Tibial artery (tissue), 4 donors: Measurements from ENCODE around the gene SURF4.
"Not testable (repeated sequence)": the region's sequence is repeated elsewhere in the genome, so short reads cannot be mapped to it uniquely, and the experiment has no call there.

Experiments
- DNase-seq, 2 donors: peaks; one replicate each; pipeline ENCODE4 v3.0.0-alpha.2; 2019
- H3K27ac ChIP-seq, 2 donors: fragments of 200-600 bp; sonication (generic) in 1 of 2; 1 replicate in 1 of 2; 2 replicates in 1 of 2; pipeline ENCODE4 v1.5.1; 2018 to 2019; ENCODE audit warnings: mild to moderate bottlenecking in 1 of 2
- H3K27me3 ChIP-seq, 2 donors: fragments of 200-600 bp; sonication (generic) in 1 of 2; one replicate each; pipeline versions ENCODE4 v1.5.1 to v1.6.0; 2016 to 2019
- H3K36me3 ChIP-seq, 3 donors: fragments of 200-600 bp; sonication (generic) in 2 of 3; one replicate each; pipeline ENCODE4 v1.5.1; 2016 to 2019; ENCODE audit warnings: mild to moderate bottlenecking in 2 of 3
- H3K4me1 ChIP-seq, 4 donors: fragments of 200-600 bp; sonication (generic) in 2 of 4; 1 replicate in 3 of 4; 2 replicates in 1 of 4; pipeline ENCODE4 v1.5.1; 2016 to 2019
- H3K4me3 ChIP-seq, 2 donors: fragments of 200-600 bp; sonication (generic) in 1 of 2; 1 replicate in 1 of 2; 2 replicates in 1 of 2; pipeline ENCODE4 v1.5.1; 2018 to 2019; ENCODE audit warnings: mild to moderate bottlenecking in 2 of 2
- H3K9me3 ChIP-seq, 3 donors: fragments of 200-600 bp; sonication (generic) in 1 of 3; one replicate each; pipeline ENCODE4 v1.5.1; 2016 to 2019
- intact Hi-C: fragments of 100-400 bp; cut with DNase I; formaldehyde crosslinking; loops from one replicate; pipeline ENCODE4 v1.15.0; 2023; ENCODE audit warnings: low total_unique reads
- TF ChIP-seq, protein P1 (sequence below), 2 experiments: fragments of 200-600 bp in 1 of 2; fragments of 450-650 bp in 1 of 2; IDR thresholded peaks; one replicate each; pipeline ENCODE4 v1.5.1; 2017 to 2019; ENCODE audit warnings: antibody characterized with exemption in 2 of 2, mild to moderate bottlenecking in 1 of 2, moderate library complexity in 1 of 2

The SURF4 gene

DNA sequence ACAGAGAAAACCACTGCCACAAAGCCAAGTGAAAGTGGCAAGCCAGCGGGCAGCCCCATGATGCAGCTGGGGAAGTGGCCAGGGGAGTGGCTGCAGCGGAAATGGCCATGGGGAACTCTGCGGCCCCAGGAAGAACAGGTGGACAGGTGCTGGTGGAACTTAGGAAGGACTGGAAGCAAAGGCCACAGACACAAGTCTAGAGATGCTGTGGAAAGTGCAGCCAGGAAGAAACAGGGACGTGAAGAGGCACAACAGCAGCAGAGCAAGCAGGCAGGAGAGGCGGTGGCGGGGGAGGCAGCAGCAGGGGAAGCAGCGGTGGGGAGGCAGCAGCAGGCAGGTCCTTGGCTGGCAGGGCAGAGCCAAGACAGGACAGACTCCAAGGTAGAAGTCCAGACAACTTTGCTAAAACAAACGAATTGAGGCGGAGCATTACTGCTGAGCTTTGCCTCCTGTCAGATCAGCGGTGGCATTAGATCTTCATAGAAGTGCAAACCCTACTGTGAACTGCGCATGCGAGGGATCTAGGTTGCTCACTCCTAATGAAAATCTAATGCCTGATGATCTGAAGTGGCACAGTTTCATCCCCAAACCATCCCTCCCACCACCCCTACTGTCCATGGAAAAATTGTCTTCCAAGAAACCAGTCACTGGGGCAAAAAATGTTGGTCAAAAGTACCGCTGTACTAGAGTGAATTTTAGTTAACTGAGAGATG, 51.7 kb downstream of the SURF4 start:
- no peaks in the 10 kb centered on the region for H3K27me3 ChIP-seq
- H3K36me3 ChIP-seq: no peaks in the 10 kb centered on the region
- TF ChIP-seq, protein P1, sequence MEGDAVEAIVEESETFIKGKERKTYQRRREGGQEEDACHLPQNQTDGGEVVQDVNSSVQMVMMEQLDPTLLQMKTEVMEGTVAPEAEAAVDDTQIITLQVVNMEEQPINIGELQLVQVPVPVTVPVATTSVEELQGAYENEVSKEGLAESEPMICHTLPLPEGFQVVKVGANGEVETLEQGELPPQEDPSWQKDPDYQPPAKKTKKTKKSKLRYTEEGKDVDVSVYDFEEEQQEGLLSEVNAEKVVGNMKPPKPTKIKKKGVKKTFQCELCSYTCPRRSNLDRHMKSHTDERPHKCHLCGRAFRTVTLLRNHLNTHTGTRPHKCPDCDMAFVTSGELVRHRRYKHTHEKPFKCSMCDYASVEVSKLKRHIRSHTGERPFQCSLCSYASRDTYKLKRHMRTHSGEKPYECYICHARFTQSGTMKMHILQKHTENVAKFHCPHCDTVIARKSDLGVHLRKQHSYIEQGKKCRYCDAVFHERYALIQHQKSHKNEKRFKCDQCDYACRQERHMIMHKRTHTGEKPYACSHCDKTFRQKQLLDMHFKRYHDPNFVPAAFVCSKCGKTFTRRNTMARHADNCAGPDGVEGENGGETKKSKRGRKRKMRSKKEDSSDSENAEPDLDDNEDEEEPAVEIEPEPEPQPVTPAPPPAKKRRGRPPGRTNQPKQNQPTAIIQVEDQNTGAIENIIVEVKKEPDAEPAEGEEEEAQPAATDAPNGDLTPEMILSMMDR (IDR thresholded peaks at IDR 0.05): no peak
- no peak overlapping the region for H3K27ac ChIP-seq
- H3K4me3 ChIP-seq: no peak overlapping the region
- intact Hi-C loops: loop anchor here (10.0 kb wide), 1 partner anchor 139 kb away; no protein-coding TSS in a partner anchor
- no peaks in the 10 kb centered on the region for H3K4me1 ChIP-seq
- H3K9me3 ChIP-seq: no peaks in the 10 kb centered on the region
- DNase-seq: peak in 1 of 2 donors; percentile 48

DNA sequence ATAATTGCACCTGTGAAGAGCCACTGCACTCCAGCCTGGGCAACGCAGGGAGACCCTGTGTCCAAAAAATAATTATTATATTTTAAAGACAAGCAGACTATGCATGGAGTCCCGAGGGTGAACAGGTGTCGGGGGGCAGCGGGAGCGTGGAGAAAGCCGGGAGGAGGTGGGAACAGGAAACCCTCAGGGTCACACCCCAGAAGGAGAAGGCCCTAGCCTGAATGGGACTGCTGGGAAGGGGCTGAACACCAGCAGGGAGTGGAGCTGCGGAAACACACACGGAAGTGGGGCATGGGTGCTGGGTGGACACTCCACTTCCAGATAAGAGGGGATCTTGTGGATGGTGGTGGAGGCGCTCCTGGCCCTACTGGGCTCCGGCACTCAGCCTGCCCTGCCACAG, 52.6 kb downstream of the SURF4 start:
- Histone ChIP-seq H3K27me3 (no peaks in the 10 kb centered on the region), H3K27ac (no peak overlapping the region), H3K36me3 (no peaks in the 10 kb centered on the region), H3K9me3 (no peaks in the 10 kb centered on the region), H3K4me1 (no peaks in the 10 kb centered on the region), H3K4me3 (no peak overlapping the region)
- intact Hi-C loops: loop anchor here (10.0 kb wide), 1 partner anchor 138 kb away; no protein-coding TSS in a partner anchor
- TF ChIP-seq, protein P1 (IDR thresholded peaks at IDR 0.05): no peak
- DNase-seq: peak in 1 of 2 donors; percentile 39

DNA sequence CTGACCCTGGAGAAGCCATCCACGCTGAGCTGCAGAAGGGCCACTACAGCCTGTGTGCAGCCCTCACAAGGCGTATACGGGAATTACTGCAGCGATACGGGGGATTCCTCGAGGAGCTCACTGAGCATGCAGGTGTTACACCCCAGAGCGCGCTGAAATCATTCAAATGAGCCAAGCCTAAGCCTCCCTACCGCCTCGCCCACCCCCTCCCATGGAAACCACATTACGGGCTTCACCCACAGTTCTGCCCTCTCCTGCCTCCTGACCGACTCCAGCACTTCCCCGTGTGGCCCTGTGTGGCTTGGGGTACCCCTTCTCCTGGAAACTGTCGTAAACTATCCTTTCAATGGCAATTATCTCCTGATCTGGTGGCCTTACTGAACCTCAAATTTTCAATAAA, 53.2 kb downstream of the SURF4 start:
- no peaks in the 10 kb centered on the region for H3K27me3 ChIP-seq
- no peak overlapping the region for H3K4me3 ChIP-seq
- H3K36me3 ChIP-seq: no peaks in the 10 kb centered on the region
- no peaks in the 10 kb centered on the region for H3K4me1 ChIP-seq
- peak in 1 of 2 donors; percentile 47 for DNase-seq
- TF ChIP-seq, protein P1 (IDR thresholded peaks at IDR 0.05): no peak
- no peaks in the 10 kb centered on the region for H3K9me3 ChIP-seq
- intact Hi-C loops: loop anchor here (10.0 kb wide), 1 partner anchor 138 kb away; no protein-coding TSS in a partner anchor
- no peak overlapping the region for H3K27ac ChIP-seq

DNA sequence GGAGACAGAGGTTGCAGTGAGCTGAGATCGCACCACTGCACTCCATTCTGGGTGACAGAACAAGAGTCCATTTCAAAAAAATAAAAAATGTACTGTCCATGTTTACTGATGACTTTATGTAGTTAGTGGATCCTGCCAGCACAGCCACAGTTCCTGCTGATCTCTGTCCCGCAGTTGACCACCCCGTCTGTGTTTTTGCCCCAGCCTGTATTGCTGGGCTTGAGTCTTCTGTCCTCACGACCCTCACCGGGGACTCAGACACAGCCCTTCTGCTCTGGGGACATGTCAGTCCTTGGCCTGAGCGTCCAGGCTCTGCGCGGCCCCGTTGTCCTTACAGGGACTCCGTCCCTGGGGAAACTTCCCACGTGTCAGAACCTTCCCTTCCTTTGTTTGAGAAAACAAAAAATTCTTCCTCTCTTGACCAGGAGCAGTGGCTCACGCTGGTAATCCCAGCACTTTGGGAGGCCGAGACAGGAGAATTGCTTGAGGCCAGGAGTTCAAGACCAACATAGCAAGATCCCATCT, 54.4 kb downstream of the SURF4 start:
- Histone ChIP-seq H3K36me3 (no peaks in the 10 kb centered on the region), H3K27ac (no peak overlapping the region), H3K9me3 (no peaks in the 10 kb centered on the region), H3K4me1 (no peaks in the 10 kb centered on the region), H3K4me3 (no peak overlapping the region), H3K27me3 (no peaks in the 10 kb centered on the region)
- peak in 1 of 2 donors; percentile 28 for DNase-seq
- intact Hi-C loops: loop anchor here (10.0 kb wide), 1 partner anchor 137 kb away; no protein-coding TSS in a partner anchor
- TF ChIP-seq, protein P1 (IDR thresholded peaks at IDR 0.05): no peak

DNA sequence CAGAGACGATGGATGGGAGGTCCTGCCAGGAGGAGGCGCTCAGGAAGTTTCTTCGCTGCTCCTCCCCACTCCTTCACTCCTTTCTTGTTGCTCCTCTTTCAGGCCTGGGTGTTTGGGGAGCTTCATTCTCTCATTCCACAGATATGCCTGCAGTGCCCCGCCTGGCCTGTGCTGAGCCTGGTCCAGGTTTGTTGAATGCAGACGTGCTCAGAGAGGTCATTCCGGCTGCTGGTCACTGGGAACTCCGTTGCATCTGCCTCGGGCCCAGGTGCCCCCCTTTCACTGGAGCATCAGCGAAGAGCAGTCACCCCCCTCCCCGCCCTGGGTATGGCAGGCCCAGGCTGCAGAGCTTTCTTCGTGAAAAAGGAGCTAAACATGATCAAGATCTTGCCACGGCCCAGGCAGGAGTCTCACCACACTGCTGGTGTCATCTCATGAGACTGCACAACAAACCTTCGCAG, 55.4 kb downstream of the SURF4 start:
- H3K4me3 ChIP-seq: no peak overlapping the region
- TF ChIP-seq, protein P1 (IDR thresholded peaks at IDR 0.05): no peak
- no peak for DNase-seq
- H3K9me3 ChIP-seq: no peaks in the 10 kb centered on the region
- H3K36me3 ChIP-seq: no peaks in the 10 kb centered on the region
- no peaks in the 10 kb centered on the region for H3K4me1 ChIP-seq
- H3K27ac ChIP-seq: no peak overlapping the region
- no peaks in the 10 kb centered on the region for H3K27me3 ChIP-seq
- intact Hi-C loops: loop anchor here (10.0 kb wide), 1 partner anchor 136 kb away; no protein-coding TSS in a partner anchor

DNA sequence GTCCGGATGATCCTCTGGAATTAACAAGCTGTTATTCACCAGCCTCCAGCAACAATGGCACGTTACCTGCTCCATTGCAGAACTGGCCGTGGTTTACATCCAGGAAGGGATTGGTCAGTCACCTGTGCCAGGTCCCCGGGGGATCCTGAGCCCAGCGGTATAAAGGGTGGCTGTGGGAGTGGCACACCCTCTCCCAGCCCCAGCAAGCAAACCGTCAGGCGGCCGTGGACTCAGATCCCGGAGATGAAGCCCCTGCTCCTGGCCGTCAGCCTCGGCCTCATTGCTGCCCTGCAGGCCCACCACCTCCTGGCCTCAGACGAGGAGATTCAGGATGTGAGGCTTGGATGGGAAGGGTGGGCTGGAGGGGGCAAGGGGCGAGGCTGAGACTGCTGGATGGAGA, 58.3 kb downstream of the SURF4 start:
- H3K27ac ChIP-seq, intact Hi-C loops, H3K9me3 ChIP-seq, H3K4me3 ChIP-seq, H3K4me1 ChIP-seq, H3K36me3 ChIP-seq, H3K27me3 ChIP-seq: not testable (repeated sequence)
- DNase-seq: peak in 1 of 2 donors; percentile 44
